GM13976 (cell line): Measurements from ENCODE around the gene MAPK8IP3.

Experiments
- DNase-seq: peaks from one replicate; pipeline ENCODE4 v3.0.0; 2012; ENCODE audit warnings: low spot score
- in situ Hi-C: fragments of 300-500 bp; cut with MboI; formaldehyde crosslinking; loops from one replicate; pipeline ENCODE4 v1.12.0; 2022; ENCODE audit warnings: low sequenced_read_pairs, mixed read lengths, inconsistent platforms; ENCODE audit not compliant: unreplicated experiment
- TF ChIP-seq, protein P1 (sequence below): IDR thresholded peaks from 2 replicates; pipeline ENCODE4 v1.5.1; 2012; ENCODE audit warnings: borderline replicate concordance, mild to moderate bottlenecking; ENCODE audit not compliant: insufficient read depth; ENCODE audit errors: extremely low read depth, missing control alignments, control extremely low read depth

MAPK8IP3 gene

GRCh38 chr16:1817276-1817589, 111.2 kb downstream of the MAPK8IP3 start:
- in situ Hi-C loops, result no loop called here
- DNase-seq, result no peak
- TF ChIP-seq, protein P1, sequence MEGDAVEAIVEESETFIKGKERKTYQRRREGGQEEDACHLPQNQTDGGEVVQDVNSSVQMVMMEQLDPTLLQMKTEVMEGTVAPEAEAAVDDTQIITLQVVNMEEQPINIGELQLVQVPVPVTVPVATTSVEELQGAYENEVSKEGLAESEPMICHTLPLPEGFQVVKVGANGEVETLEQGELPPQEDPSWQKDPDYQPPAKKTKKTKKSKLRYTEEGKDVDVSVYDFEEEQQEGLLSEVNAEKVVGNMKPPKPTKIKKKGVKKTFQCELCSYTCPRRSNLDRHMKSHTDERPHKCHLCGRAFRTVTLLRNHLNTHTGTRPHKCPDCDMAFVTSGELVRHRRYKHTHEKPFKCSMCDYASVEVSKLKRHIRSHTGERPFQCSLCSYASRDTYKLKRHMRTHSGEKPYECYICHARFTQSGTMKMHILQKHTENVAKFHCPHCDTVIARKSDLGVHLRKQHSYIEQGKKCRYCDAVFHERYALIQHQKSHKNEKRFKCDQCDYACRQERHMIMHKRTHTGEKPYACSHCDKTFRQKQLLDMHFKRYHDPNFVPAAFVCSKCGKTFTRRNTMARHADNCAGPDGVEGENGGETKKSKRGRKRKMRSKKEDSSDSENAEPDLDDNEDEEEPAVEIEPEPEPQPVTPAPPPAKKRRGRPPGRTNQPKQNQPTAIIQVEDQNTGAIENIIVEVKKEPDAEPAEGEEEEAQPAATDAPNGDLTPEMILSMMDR, result no peak

GRCh38 chr16:1817716-1818115, 111.7 kb downstream of the MAPK8IP3 start:
- no peak for DNase-seq
- in situ Hi-C loops, result no loop called here
- TF ChIP-seq, protein P1, result no peak

- in situ Hi-C loops, result no loop called here
- TF ChIP-seq, protein P1, result no peak
Measured at GRCh38 chr16:1818204-1818872, 112.3 kb downstream of the MAPK8IP3 start.

GRCh38 chr16:1818873-1819525, 113.0 kb downstream of the MAPK8IP3 start:
- in situ Hi-C loops, result no loop called here
- no peak for DNase-seq
- TF ChIP-seq, protein P1, result no peak

More at GRCh38 chr16:1818204-1818872, 112.3 kb downstream of the MAPK8IP3 start:
- DNase-seq, result no peak

- TF ChIP-seq, protein P1, result no peak
- DNase-seq, result no peak
- in situ Hi-C loops, result no loop called here
Measured at GRCh38 chr16:1819611-1820010, 113.6 kb downstream of the MAPK8IP3 start.
